Measurements from ENCODE around the gene MORC3. TPM values are rescaled to one million over a fixed set of nuclear protein-coding genes. Genes with fewer than 3 reads are reported as not detected.
A peak's percentile ranks its signal among the peaks of the same experiment; 100 is the strongest.
"Not testable (repeated sequence)": the region's sequence is repeated elsewhere in the genome, so short reads cannot be mapped to it uniquely, and the experiment has no call there.

Gene MORC3
- 117 TPM for total RNA-seq

GRCh38 chr21:36319767-36320420, at the start of gene MORC3:
Gene MORC3 (plus strand): TSS chr21:36320197. CDS start chr21:36320265, 68 bp downstream.
- H3K27me3 ChIP-seq (ENCODE audit: insufficient read depth, low read length): no peaks in the 10 kb centered on the region

GRCh38 chr21:36270786-36271695, 49.0 kb upstream of the MORC3 start:
- not testable (repeated sequence) for H3K4me1 ChIP-seq (ENCODE audit: insufficient read depth, low read length)

More at GRCh38 chr21:36319767-36320420, at the start of gene MORC3:
- Histone ChIP-seq H3K9me3 (ENCODE audit: low read depth, low read length) (no peaks in the 10 kb centered on the region), H3K4me3 (ENCODE audit: low read length) (peak within 1 kb of the TSS; percentile 94), H3K4me1 (ENCODE audit: insufficient read depth, low read length) (peaks cover 48% of the 10 kb centered on the region)

GRCh38 chr21:36274128-36274527, 45.9 kb upstream of the MORC3 start:
- Histone ChIP-seq H3K4me1 (ENCODE audit: insufficient read depth, low read length) (no peaks in the 10 kb centered on the region), H3K27me3 (ENCODE audit: insufficient read depth, low read length) (no peaks in the 10 kb centered on the region), H3K4me3 (ENCODE audit: low read length) (no peak overlapping the region), H3K9me3 (ENCODE audit: low read depth, low read length) (no peaks in the 10 kb centered on the region)

More at GRCh38 chr21:36270786-36271695, 49.0 kb upstream of the MORC3 start:
- not testable (repeated sequence) for H3K4me3 ChIP-seq (ENCODE audit: low read length); H3K9me3 ChIP-seq (ENCODE audit: low read depth, low read length); H3K27me3 ChIP-seq (ENCODE audit: insufficient read depth, low read length)

- Histone ChIP-seq H3K9me3 (ENCODE audit: low read depth, low read length) (no peaks in the 10 kb centered on the region), H3K27me3 (ENCODE audit: insufficient read depth, low read length) (no peaks in the 10 kb centered on the region), H3K4me3 (ENCODE audit: low read length) (no peak overlapping the region), H3K4me1 (ENCODE audit: insufficient read depth, low read length) (no peaks in the 10 kb centered on the region)
These were observed 37.3 kb upstream of the MORC3 start for GRCh38 chr21:36282568-36283230.

GRCh38 chr21:36283231-36283622, 36.8 kb upstream of the MORC3 start:
- not testable (repeated sequence) for H3K9me3 ChIP-seq (ENCODE audit: low read depth, low read length); H3K4me3 ChIP-seq (ENCODE audit: low read length); H3K4me1 ChIP-seq (ENCODE audit: insufficient read depth, low read length); H3K27me3 ChIP-seq (ENCODE audit: insufficient read depth, low read length)

GRCh38 chr21:36288651-36289243, 31.2 kb upstream of the MORC3 start:
- Histone ChIP-seq H3K9me3 (ENCODE audit: low read depth, low read length) (no peaks in the 10 kb centered on the region), H3K4me1 (ENCODE audit: insufficient read depth, low read length) (no peaks in the 10 kb centered on the region), H3K4me3 (ENCODE audit: low read length) (no peak overlapping the region), H3K27me3 (ENCODE audit: insufficient read depth, low read length) (no peaks in the 10 kb centered on the region)

- Histone ChIP-seq H3K9me3 (ENCODE audit: low read depth, low read length) (no peaks in the 10 kb centered on the region), H3K4me3 (ENCODE audit: low read length) (no peak overlapping the region), H3K27me3 (ENCODE audit: insufficient read depth, low read length) (no peaks in the 10 kb centered on the region), H3K4me1 (ENCODE audit: insufficient read depth, low read length) (peaks cover under 1% of the 10 kb centered on the region)
These were observed 28.5 kb upstream of the MORC3 start for GRCh38 chr21:36291509-36291908.

GRCh38 chr21:36297406-36297937, 22.5 kb upstream of the MORC3 start:
- Histone ChIP-seq H3K4me1 (ENCODE audit: insufficient read depth, low read length) (peaks cover 49% of the 10 kb centered on the region), H3K4me3 (ENCODE audit: low read length) (peak overlapping the region; percentile 23), H3K27me3 (ENCODE audit: insufficient read depth, low read length) (no peaks in the 10 kb centered on the region), H3K9me3 (ENCODE audit: low read depth, low read length) (no peaks in the 10 kb centered on the region)

- Histone ChIP-seq H3K27me3 (ENCODE audit: insufficient read depth, low read length) (no peaks in the 10 kb centered on the region), H3K4me3 (ENCODE audit: low read length) (peak overlapping the region; percentile 23), H3K4me1 (ENCODE audit: insufficient read depth, low read length) (peaks cover 50% of the 10 kb centered on the region), H3K9me3 (ENCODE audit: low read depth, low read length) (no peaks in the 10 kb centered on the region)
These were observed 21.9 kb upstream of the MORC3 start for GRCh38 chr21:36297938-36298572.

GRCh38 chr21:36306872-36307534, 13.0 kb upstream of the MORC3 start:
- no peaks in the 10 kb centered on the region for H3K9me3 ChIP-seq (ENCODE audit: low read depth, low read length)
- no peaks in the 10 kb centered on the region for H3K27me3 ChIP-seq (ENCODE audit: insufficient read depth, low read length)
- no peak overlapping the region for H3K4me3 ChIP-seq (ENCODE audit: low read length)
- H3K4me1 ChIP-seq (ENCODE audit: insufficient read depth, low read length): peaks cover 8% of the 10 kb centered on the region

GRCh38 chr21:36310016-36310415, 10.0 kb upstream of the MORC3 start:
- Histone ChIP-seq H3K4me3 (ENCODE audit: low read length) (no peak overlapping the region), H3K4me1 (ENCODE audit: insufficient read depth, low read length) (peaks cover 4% of the 10 kb centered on the region), H3K27me3 (ENCODE audit: insufficient read depth, low read length) (no peaks in the 10 kb centered on the region), H3K9me3 (ENCODE audit: low read depth, low read length) (no peaks in the 10 kb centered on the region)

GRCh38 chr21:36313446-36313845, 6.6 kb upstream of the MORC3 start:
- not testable (repeated sequence) for H3K27me3 ChIP-seq (ENCODE audit: insufficient read depth, low read length); H3K4me1 ChIP-seq (ENCODE audit: insufficient read depth, low read length); H3K9me3 ChIP-seq (ENCODE audit: low read depth, low read length); H3K4me3 ChIP-seq (ENCODE audit: low read length)

GRCh38 chr21:36316045-36316444, 4.0 kb upstream of the MORC3 start:
- peaks cover 12% of the 10 kb centered on the region for H3K4me1 ChIP-seq (ENCODE audit: insufficient read depth, low read length)
- H3K9me3 ChIP-seq (ENCODE audit: low read depth, low read length); H3K4me3 ChIP-seq (ENCODE audit: low read length); H3K27me3 ChIP-seq (ENCODE audit: insufficient read depth, low read length): not testable (repeated sequence)
